Activated CD8-positive, alpha-beta memory T cell treated with anti-CD3 and anti-CD28 coated beads, Interleukin-2, amount 10 ng/mL, durations not matched to agents 7 days and 5 days (primary cell): Measurements from ENCODE around the gene ARL4D. TPM values are rescaled to one million over a fixed set of nuclear protein-coding genes. Genes with fewer than 3 reads are reported as not detected.

Experiments used
- ATAC-seq: fragments of 150-1000 bp; cut with Tn5 transposase; one replicate; pipeline ENCODE4 v1.10.0; 2021; ENCODE audit warnings: moderate library complexity
- CTCF ChIA-PET: fragments of 350-600 bp; sonication (Branson Sonifier 250); formaldehyde crosslinking; loops from one replicate; lab custom pipeline; 2021; ENCODE audit warnings: antibody characterized with exemption; lab: Charles Lee
- DNase-seq: peaks from one replicate; pipeline ENCODE4 v3.0.0-alpha.2; 2020
- H3K27ac Mint-ChIP-seq: one replicate; pipeline ENCODE4 v1.8.0; 2021; ENCODE audit warnings: mild to moderate bottlenecking, mixed read lengths
- H3K27me3 Mint-ChIP-seq: one replicate; pipeline ENCODE4 v1.8.0; 2021; ENCODE audit warnings: mixed read lengths
- H3K36me3 Mint-ChIP-seq: one replicate; pipeline ENCODE4 v1.8.0; 2021; ENCODE audit warnings: mild to moderate bottlenecking, mixed read lengths
- H3K4me1 Mint-ChIP-seq: one replicate; pipeline ENCODE4 v1.8.0; 2021; ENCODE audit warnings: mixed read lengths
- H3K4me3 Mint-ChIP-seq: one replicate; pipeline ENCODE4 v1.8.0; 2021; ENCODE audit warnings: mild to moderate bottlenecking, moderate library complexity, mixed read lengths
- H3K9me3 Mint-ChIP-seq: one replicate; pipeline ENCODE4 v1.8.0; 2022; ENCODE audit warnings: low read depth, mixed read lengths
- total RNA-seq, 2 experiments: library from RNA; stranded (reverse); gene quantifications; one replicate each; pipeline ENCODE4 v1.2.3, GENCODE V29; 2021

ARL4D gene
- total RNA-seq, 2 experiments from 2014 or later = 2.5 to 3.2 TPM

GRCh38 chr17:43427362-43428043, 28.7 kb downstream of the ARL4D start:
- Mint-ChIP-seq H3K4me1 (no peaks in the 10 kb centered on the region), H3K36me3 (no peaks in the 10 kb centered on the region), H3K9me3 (no peaks in the 10 kb centered on the region), H3K4me3 (no peak overlapping the region), H3K27me3 (peaks cover 30% of the 10 kb centered on the region), H3K27ac (no peak overlapping the region)
- DNase-seq = no peak
- CTCF ChIA-PET = interaction anchor here (1.8 kb wide), 1 partner anchor 33 kb away, joined by 6 read pairs; no protein-coding TSS in a partner anchor
- no peak for ATAC-seq

- Mint-ChIP-seq H3K9me3 (no peaks in the 10 kb centered on the region), H3K4me3 (no peak overlapping the region), H3K4me1 (no peaks in the 10 kb centered on the region), H3K36me3 (no peaks in the 10 kb centered on the region), H3K27ac (no peak overlapping the region), H3K27me3 (peaks cover 33% of the 10 kb centered on the region)
- DNase-seq (no peak), ATAC-seq (no peak)
- CTCF ChIA-PET = interaction anchor here (1.3 to 1.8 kb wide), 2 partner anchors 22 to 34 kb away, joined by 6 read pairs; no protein-coding TSS in a partner anchor
These were observed 29.7 kb downstream of the ARL4D start for GRCh38 chr17:43428524-43428923.

GRCh38 chr17:43430936-43431713, 32.3 kb downstream of the ARL4D start:
- DNase-seq (no peak), ATAC-seq (no peak)
- Mint-ChIP-seq H3K27me3 (peaks cover 45% of the 10 kb centered on the region), H3K4me3 (no peak overlapping the region), H3K9me3 (no peaks in the 10 kb centered on the region), H3K27ac (no peak overlapping the region), H3K4me1 (no peaks in the 10 kb centered on the region), H3K36me3 (no peaks in the 10 kb centered on the region)
- CTCF ChIA-PET = no interaction called here

- ATAC-seq = no peak
These were observed 33.1 kb downstream of the ARL4D start for GRCh38 chr17:43431714-43432523.

GRCh38 chr17:43434902-43435319, 36.1 kb downstream of the ARL4D start:
- Mint-ChIP-seq H3K27ac (no peak overlapping the region), H3K27me3 (peaks cover 46% of the 10 kb centered on the region), H3K4me1 (no peaks in the 10 kb centered on the region), H3K9me3 (no peaks in the 10 kb centered on the region), H3K4me3 (no peak overlapping the region), H3K36me3 (no peaks in the 10 kb centered on the region)
- DNase-seq = no peak
- CTCF ChIA-PET = interaction anchor here (1.5 to 1.8 kb wide), 2 partner anchors 10 to 49 kb away, joined by 3 to 4 read pairs; partner anchors contain the start of gene DHX8
- no peak for ATAC-seq

More at GRCh38 chr17:43431714-43432523, 33.1 kb downstream of the ARL4D start:
- H3K36me3 Mint-ChIP-seq = no peaks in the 10 kb centered on the region
- peaks cover 45% of the 10 kb centered on the region for H3K27me3 Mint-ChIP-seq
- CTCF ChIA-PET = no interaction called here
- no peak overlapping the region for H3K27ac Mint-ChIP-seq
- H3K4me3 Mint-ChIP-seq = no peak overlapping the region
- DNase-seq = no peak
- H3K4me1 Mint-ChIP-seq = no peaks in the 10 kb centered on the region
- H3K9me3 Mint-ChIP-seq = no peaks in the 10 kb centered on the region

- DNase-seq (no peak), ATAC-seq (no peak)
- H3K27me3 Mint-ChIP-seq = peaks cover 32% of the 10 kb centered on the region
- H3K9me3 Mint-ChIP-seq = no peaks in the 10 kb centered on the region
- no peak overlapping the region for H3K27ac Mint-ChIP-seq
- no peak overlapping the region for H3K4me3 Mint-ChIP-seq
- CTCF ChIA-PET = interaction anchor here (0.8 kb wide), 1 partner anchor 80 kb away, joined by 3 read pairs; no protein-coding TSS in a partner anchor
- no peaks in the 10 kb centered on the region for H3K4me1 Mint-ChIP-seq
- no peaks in the 10 kb centered on the region for H3K36me3 Mint-ChIP-seq
These were observed 39.0 kb downstream of the ARL4D start for GRCh38 chr17:43437756-43438155.

GRCh38 chr17:43438626-43439025, 39.8 kb downstream of the ARL4D start:
- Mint-ChIP-seq H3K4me1 (no peaks in the 10 kb centered on the region), H3K9me3 (no peaks in the 10 kb centered on the region), H3K27me3 (peaks cover 28% of the 10 kb centered on the region), H3K27ac (no peak overlapping the region), H3K4me3 (no peak overlapping the region), H3K36me3 (no peaks in the 10 kb centered on the region)
- DNase-seq (no peak), ATAC-seq (no peak)
- CTCF ChIA-PET = interaction anchor here (1.8 kb wide), 1 partner anchor 45 kb away, joined by 6 read pairs; the partner anchor contains the start of gene DHX8

GRCh38 chr17:43439041-43439440, 40.2 kb downstream of the ARL4D start:
- CTCF ChIA-PET = interaction anchor here (1.8 kb wide), 1 partner anchor 44 kb away, joined by 6 read pairs; the partner anchor contains the start of gene DHX8
- Mint-ChIP-seq H3K4me1 (no peaks in the 10 kb centered on the region), H3K4me3 (no peak overlapping the region), H3K36me3 (no peaks in the 10 kb centered on the region), H3K27ac (no peak overlapping the region), H3K27me3 (peaks cover 27% of the 10 kb centered on the region), H3K9me3 (no peaks in the 10 kb centered on the region)
- DNase-seq (no peak), ATAC-seq (no peak)

GRCh38 chr17:43442711-43443110, 43.9 kb downstream of the ARL4D start:
- Mint-ChIP-seq H3K4me1 (no peaks in the 10 kb centered on the region), H3K9me3 (no peaks in the 10 kb centered on the region), H3K4me3 (no peak overlapping the region), H3K36me3 (no peaks in the 10 kb centered on the region), H3K27ac (no peak overlapping the region), H3K27me3 (peaks cover 13% of the 10 kb centered on the region)
- ATAC-seq = no peak
- CTCF ChIA-PET = no interaction called here
- no peak for DNase-seq

- peaks cover 13% of the 10 kb centered on the region for H3K27me3 Mint-ChIP-seq
- no peaks in the 10 kb centered on the region for H3K4me1 Mint-ChIP-seq
- H3K27ac Mint-ChIP-seq = no peak overlapping the region
- ATAC-seq (no peak), DNase-seq (no peak)
- H3K36me3 Mint-ChIP-seq = no peaks in the 10 kb centered on the region
- H3K4me3 Mint-ChIP-seq = no peak overlapping the region
- no peaks in the 10 kb centered on the region for H3K9me3 Mint-ChIP-seq
- CTCF ChIA-PET = no interaction called here
These were observed 44.6 kb downstream of the ARL4D start for GRCh38 chr17:43443381-43443780.

GRCh38 chr17:43444223-43445008, 45.6 kb downstream of the ARL4D start:
- ATAC-seq (no peak), DNase-seq (no peak)
- CTCF ChIA-PET = no interaction called here
- no peaks in the 10 kb centered on the region for H3K36me3 Mint-ChIP-seq
- no peak overlapping the region for H3K4me3 Mint-ChIP-seq
- no peaks in the 10 kb centered on the region for H3K9me3 Mint-ChIP-seq
- H3K27me3 Mint-ChIP-seq = peaks cover 13% of the 10 kb centered on the region
- H3K4me1 Mint-ChIP-seq = no peaks in the 10 kb centered on the region
- no peak overlapping the region for H3K27ac Mint-ChIP-seq

- H3K9me3 Mint-ChIP-seq = no peaks in the 10 kb centered on the region
- H3K4me1 Mint-ChIP-seq = no peaks in the 10 kb centered on the region
- ATAC-seq = no peak
- H3K27me3 Mint-ChIP-seq = peaks cover 10% of the 10 kb centered on the region
- no peak overlapping the region for H3K27ac Mint-ChIP-seq
- no peaks in the 10 kb centered on the region for H3K36me3 Mint-ChIP-seq
- no peak overlapping the region for H3K4me3 Mint-ChIP-seq
- no peak for DNase-seq
- CTCF ChIA-PET = no interaction called here
These were observed 46.3 kb downstream of the ARL4D start for GRCh38 chr17:43445009-43445589.
